Measurements from ENCODE around the gene SEMA4C. TPM values are rescaled to one million over a fixed set of nuclear protein-coding genes. Genes with fewer than 3 reads are reported as not detected.

The SEMA4C gene
- polyA plus RNA-seq, 1 donor from 2014 or later, result 88.7 TPM

GRCh38 chr2:96813656-96814055 is 56.2 kb downstream of the SEMA4C start:
- H3K9me2 ChIP-seq (ENCODE audit: insufficient read depth, low read length), result no peaks in the 10 kb centered on the region
- H3K4me2 ChIP-seq (ENCODE audit: low read length), result no peak overlapping the region
- H3K79me2 ChIP-seq (replicated peaks; ENCODE audit: insufficient read depth, low read length), result peaks cover 14% of the 10 kb centered on the region
- H3K27me3 ChIP-seq (ENCODE audit: insufficient read depth, low read depth, low read length), result no peaks in the 10 kb centered on the region
- H4K20me1 ChIP-seq (ENCODE audit: insufficient read depth), result no peaks in the 10 kb centered on the region
- H3K9ac ChIP-seq (ENCODE audit: low read length), result no peak overlapping the region
- no peak overlapping the region for H3K27ac ChIP-seq (ENCODE audit: low read length)
- H3K9me3 ChIP-seq (ENCODE audit: low read length), result no peaks in the 10 kb centered on the region
- H3K4me3 ChIP-seq (ENCODE audit: low read length), result no peak overlapping the region
- H2AFZ ChIP-seq (ENCODE audit: low read depth, low read length), result no peak overlapping the region
- no peaks in the 10 kb centered on the region for H3K36me3 ChIP-seq (ENCODE audit: insufficient read depth, low read length)
- TF ChIP-seq SMC3 (conservative IDR thresholded peaks at IDR 0.05; ENCODE audit: poor library complexity) (no peak), TAF1 (IDR thresholded peaks at IDR 0.05; ENCODE audit: low read depth) (no peak), MXI1 (conservative IDR thresholded peaks at IDR 0.05; ENCODE audit: poor library complexity, severe bottlenecking) (no peak), EP300 (conservative IDR thresholded peaks at IDR 0.05; ENCODE audit: poor library complexity, severe bottlenecking) (no peak)
- no peaks in the 10 kb centered on the region for H3F3A ChIP-seq (ENCODE audit: insufficient read depth, low read length, poor library complexity, severe bottlenecking)

DNA sequence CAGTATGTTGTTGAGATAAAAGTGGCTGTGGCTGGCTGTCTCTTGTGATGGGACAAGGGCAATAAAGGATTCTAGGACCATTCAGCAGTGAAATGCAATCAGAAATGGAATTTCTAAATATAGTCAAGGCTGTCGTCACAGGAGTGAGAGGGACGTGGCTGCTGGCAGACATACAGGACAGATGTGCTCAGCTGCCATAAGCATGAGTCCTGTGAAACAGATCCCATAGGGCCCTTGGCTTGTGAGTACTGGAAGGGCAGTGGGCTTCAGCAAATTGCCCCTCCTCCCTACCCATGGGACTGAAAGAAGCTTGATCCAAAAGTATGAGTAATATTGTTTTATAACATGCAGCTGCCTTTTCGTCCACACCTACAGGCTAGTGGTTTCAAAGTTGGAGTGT is 58.0 kb downstream of the SEMA4C start:
- no peaks in the 10 kb centered on the region for H3F3A ChIP-seq (ENCODE audit: insufficient read depth, low read length, poor library complexity, severe bottlenecking)
- TF ChIP-seq TAF1 (IDR thresholded peaks at IDR 0.05; ENCODE audit: low read depth) (no peak), POLR2AphosphoS5 (IDR thresholded peaks at IDR 0.05) (no peak), REST (IDR thresholded peaks at IDR 0.05; ENCODE audit: borderline replicate concordance) (no peak), RAD21 (conservative IDR thresholded peaks at IDR 0.05) (no peak), EZH2 (IDR thresholded peaks at IDR 0.05; ENCODE audit: borderline replicate concordance, insufficient read depth, low read length, poor library complexity, severe bottlenecking) (no peak), CTCF (IDR thresholded peaks at IDR 0.05; ENCODE audit: poor library complexity, severe bottlenecking) (no peak), EP300 (conservative IDR thresholded peaks at IDR 0.05; ENCODE audit: poor library complexity, severe bottlenecking) (no peak), MXI1 (conservative IDR thresholded peaks at IDR 0.05; ENCODE audit: poor library complexity, severe bottlenecking) (no peak), SMC3 (conservative IDR thresholded peaks at IDR 0.05; ENCODE audit: poor library complexity) (no peak)
- H3K9me2 ChIP-seq (ENCODE audit: insufficient read depth, low read length), result no peaks in the 10 kb centered on the region
- no peaks in the 10 kb centered on the region for H3K36me3 ChIP-seq (ENCODE audit: insufficient read depth, low read length)
- no peak overlapping the region for H3K27ac ChIP-seq (ENCODE audit: low read length)
- H3K9me3 ChIP-seq (ENCODE audit: low read length), result no peaks in the 10 kb centered on the region
- no peaks in the 10 kb centered on the region for H3K79me2 ChIP-seq (replicated peaks; ENCODE audit: insufficient read depth, low read length)
- H3K4me2 ChIP-seq (ENCODE audit: low read length), result no peak overlapping the region
- H3K9ac ChIP-seq (ENCODE audit: low read length), result no peak overlapping the region
- H4K20me1 ChIP-seq (ENCODE audit: insufficient read depth), result no peaks in the 10 kb centered on the region
- H3K27me3 ChIP-seq (ENCODE audit: insufficient read depth, low read depth, low read length), result no peaks in the 10 kb centered on the region
- H2AFZ ChIP-seq (ENCODE audit: low read depth, low read length), result no peak overlapping the region
- H3K4me3 ChIP-seq (ENCODE audit: low read length), result no peak overlapping the region

Measured in neural cell (in vitro differentiated cells).